Measurements from ENCODE around the gene TMEM132D. TPM values are rescaled to one million over a fixed set of nuclear protein-coding genes. Genes with fewer than 3 reads are reported as not detected.

TMEM132D gene
- total RNA-seq, 1 experiment from 2014 or later: 1.4 TPM

- TF ChIP-seq AFF4 (CRISPR knock-in tag; IDR thresholded peaks at IDR 0.05; ENCODE audit: borderline replicate concordance) (no peak), GABPB1 (CRISPR knock-in tag; IDR thresholded peaks at IDR 0.05) (no peak), TEAD4 (CRISPR knock-in tag; IDR thresholded peaks at IDR 0.05) (no peak), ZNF263 (CRISPR knock-in tag; IDR thresholded peaks at IDR 0.05; ENCODE audit: low read depth) (no peak), MLX (CRISPR knock-in tag; IDR thresholded peaks at IDR 0.05) (no peak), IRF1 (CRISPR knock-in tag; IDR thresholded peaks at IDR 0.05) (no peak)
Observed at GRCh38 chr12:129566800-129567199, 337.0 kb downstream of the TMEM132D start (continued).

GRCh38 chr12:129564768-129565167, 339.1 kb downstream of the TMEM132D start:
- Mint-ChIP-seq H3K27ac (no peak overlapping the region), H3K9me3 (peaks cover 87% of the 10 kb centered on the region), H3K4me3 (no peak overlapping the region), H3K27me3 (ENCODE audit: low read depth) (peaks cover under 1% of the 10 kb centered on the region; the same call in 1 of the 2 replicates), H3K36me3 (peaks cover 78% of the 10 kb centered on the region), H3K4me1 (no peaks in the 10 kb centered on the region)
- POLR2A ChIA-PET: no interaction called here
- CTCF ChIA-PET: no interaction called here
- TF ChIP-seq SMAD3 (CRISPR knock-in tag; IDR thresholded peaks at IDR 0.05; ENCODE audit: borderline replicate concordance): no peak
- TF ChIP-seq ZNF671 (CRISPR knock-in tag; IDR thresholded peaks at IDR 0.05): no peak
- no peak for TF ChIP-seq GTF2I (CRISPR knock-in tag; conservative IDR thresholded peaks at IDR 0.05)
- TF ChIP-seq ZNF396 (CRISPR knock-in tag; IDR thresholded peaks at IDR 0.05; ENCODE audit: borderline replicate concordance): no peak
- no peak for TF ChIP-seq TP53 (CRISPR knock-in tag; IDR thresholded peaks at IDR 0.05)
- no peak for TF ChIP-seq IRF1 (CRISPR knock-in tag; IDR thresholded peaks at IDR 0.05)
- TF ChIP-seq NFYB (CRISPR knock-in tag; conservative IDR thresholded peaks at IDR 0.05; ENCODE audit: low read depth): no peak
- TF ChIP-seq NFE2L1 (CRISPR knock-in tag; IDR thresholded peaks at IDR 0.05): no peak
- no peak for TF ChIP-seq STAT6 (CRISPR knock-in tag; conservative IDR thresholded peaks at IDR 0.05; ENCODE audit: low read depth)
- TF ChIP-seq ZNF416 (CRISPR knock-in tag; IDR thresholded peaks at IDR 0.05): no peak
- ATAC-seq (no peak), DNase-seq (ENCODE audit: low spot score) (no peak)

- peaks cover 4% of the 10 kb centered on the region for H3K27me3 Mint-ChIP-seq (ENCODE audit: low read depth)
- H3K27ac Mint-ChIP-seq: no peak overlapping the region
- H3K36me3 Mint-ChIP-seq: peaks cover 76% of the 10 kb centered on the region
- no peak for TF ChIP-seq SOX15 (CRISPR knock-in tag; IDR thresholded peaks at IDR 0.05)
- TF ChIP-seq EMX1 (CRISPR knock-in tag; IDR thresholded peaks at IDR 0.05): no peak
- no peak for TF ChIP-seq ZNF263 (CRISPR knock-in tag; IDR thresholded peaks at IDR 0.05; ENCODE audit: low read depth)
- no peak for ATAC-seq
- peaks cover 86% of the 10 kb centered on the region for H3K9me3 Mint-ChIP-seq
- ChIA-PET CTCF (no interaction called here), POLR2A (no interaction called here)
- H3K4me1 Mint-ChIP-seq: no peaks in the 10 kb centered on the region
- H3K4me3 Mint-ChIP-seq: no peak overlapping the region
- no peak for DNase-seq (ENCODE audit: low spot score)
Observed at GRCh38 chr12:129563266-129563665, 340.6 kb downstream of the TMEM132D start.

All from WTC11 (cell line).